Endometrial microvascular endothelial cells (primary cell): ENCODE measurements around the gene NR2F1. TPM values are rescaled to one million over a fixed set of nuclear protein-coding genes. Genes with fewer than 3 reads are reported as not detected.
"Not testable (repeated sequence)": the region's sequence is repeated elsewhere in the genome, so short reads cannot be mapped to it uniquely, and the experiment has no call there.

Experiments
- in situ Hi-C: cut with HindIII; loops from 2 replicates; pipeline ENCODE4 v1.10.0; 2017; ENCODE audit warnings: low sequenced_read_pairs, low pct_unique_long_range_greater_than_20kb; ENCODE audit errors: inconsistent ontology term
- total RNA-seq: library from RNA; depleted of rRNA; stranded (reverse); fragments of >200 nt; gene quantifications from one replicate; pipeline ENCODE4 v1.2.3, GENCODE V29; 2015; ENCODE audit errors: inconsistent ontology term

NR2F1 gene
- total RNA-seq = 25.0 TPM

- in situ Hi-C loops = loop anchor here (25.0 kb wide), 1 partner anchor 671 kb away; no protein-coding TSS in a partner anchor
Measured at GRCh38 chr5:93582677-93583438, at the start of gene NR2F1. Gene NR2F1 (plus strand): TSS chr5:93583222. CDS start chr5:93585024, 1,802 bp downstream.

DNA sequence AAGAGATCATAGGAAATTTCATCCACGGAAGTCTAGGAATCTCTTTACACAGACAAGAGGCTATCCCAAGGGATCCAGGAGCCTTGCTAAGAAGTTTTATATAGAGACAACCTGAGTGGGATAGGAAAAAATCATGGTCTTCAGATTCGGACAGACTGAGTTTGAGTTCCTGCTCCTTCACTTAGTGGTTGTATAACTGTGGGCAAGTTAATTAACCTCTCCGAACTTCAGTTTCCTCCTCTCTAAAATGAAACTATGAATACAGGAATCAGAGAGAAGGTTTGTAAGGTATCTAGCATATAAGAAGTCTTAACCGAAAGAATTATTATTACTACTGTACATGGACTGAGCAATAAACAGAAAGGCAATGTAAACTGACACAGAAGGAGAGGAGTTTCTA lies 37.1 kb upstream of the NR2F1 start:
- in situ Hi-C loops = no loop called here

- in situ Hi-C loops = not testable (repeated sequence)
Measured at GRCh38 chr5:93549594-93549993, 33.4 kb upstream of the NR2F1 start.

GRCh38 chr5:93557021-93557604 lies 25.9 kb upstream of the NR2F1 start:
- in situ Hi-C loops = no loop called here

GRCh38 chr5:93566091-93566490 lies 16.9 kb upstream of the NR2F1 start:
- in situ Hi-C loops = no loop called here

- in situ Hi-C loops = no loop called here
Measured at GRCh38 chr5:93567424-93567823, 15.6 kb upstream of the NR2F1 start.

DNA sequence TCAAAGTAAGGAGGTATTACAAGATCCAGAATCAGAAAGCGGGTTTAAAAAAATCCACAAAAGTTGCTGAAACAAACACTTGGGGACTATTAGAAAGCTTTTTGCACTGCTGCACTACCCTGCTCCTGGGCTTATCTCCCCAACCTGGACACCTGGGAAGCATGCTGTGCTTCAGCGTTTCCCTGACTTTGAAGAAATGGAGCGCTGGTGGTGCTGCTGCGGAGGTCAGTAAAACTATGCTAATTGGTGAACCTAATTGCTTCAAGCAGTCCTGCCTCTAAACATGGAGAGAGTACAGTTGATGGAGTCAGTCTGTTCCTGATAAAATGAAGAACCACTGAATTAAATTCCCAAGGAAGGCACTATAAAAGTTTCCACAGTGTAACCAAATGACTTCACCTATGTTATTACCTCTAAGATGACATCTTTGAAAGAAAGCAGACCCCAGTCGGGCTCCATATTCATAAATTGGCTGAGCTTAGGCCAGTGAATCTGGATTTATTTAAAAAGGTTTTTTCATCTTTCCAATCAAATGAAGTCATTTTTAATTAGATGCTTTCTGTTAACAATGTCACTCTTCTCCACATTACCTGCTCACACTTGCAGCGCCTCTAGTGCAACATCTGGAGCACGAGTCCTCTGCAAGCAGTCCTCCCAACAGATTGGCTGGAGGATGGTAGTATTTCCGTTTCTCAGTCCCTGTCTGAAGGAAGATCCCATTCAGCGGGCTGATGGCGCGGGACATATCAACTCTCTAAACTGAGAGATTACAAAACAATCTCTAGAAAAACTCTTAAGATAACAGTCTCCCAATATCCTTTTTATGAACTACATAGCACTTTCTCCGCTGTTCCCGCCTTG lies 13.5 kb upstream of the NR2F1 start:
- in situ Hi-C loops = no loop called here

DNA sequence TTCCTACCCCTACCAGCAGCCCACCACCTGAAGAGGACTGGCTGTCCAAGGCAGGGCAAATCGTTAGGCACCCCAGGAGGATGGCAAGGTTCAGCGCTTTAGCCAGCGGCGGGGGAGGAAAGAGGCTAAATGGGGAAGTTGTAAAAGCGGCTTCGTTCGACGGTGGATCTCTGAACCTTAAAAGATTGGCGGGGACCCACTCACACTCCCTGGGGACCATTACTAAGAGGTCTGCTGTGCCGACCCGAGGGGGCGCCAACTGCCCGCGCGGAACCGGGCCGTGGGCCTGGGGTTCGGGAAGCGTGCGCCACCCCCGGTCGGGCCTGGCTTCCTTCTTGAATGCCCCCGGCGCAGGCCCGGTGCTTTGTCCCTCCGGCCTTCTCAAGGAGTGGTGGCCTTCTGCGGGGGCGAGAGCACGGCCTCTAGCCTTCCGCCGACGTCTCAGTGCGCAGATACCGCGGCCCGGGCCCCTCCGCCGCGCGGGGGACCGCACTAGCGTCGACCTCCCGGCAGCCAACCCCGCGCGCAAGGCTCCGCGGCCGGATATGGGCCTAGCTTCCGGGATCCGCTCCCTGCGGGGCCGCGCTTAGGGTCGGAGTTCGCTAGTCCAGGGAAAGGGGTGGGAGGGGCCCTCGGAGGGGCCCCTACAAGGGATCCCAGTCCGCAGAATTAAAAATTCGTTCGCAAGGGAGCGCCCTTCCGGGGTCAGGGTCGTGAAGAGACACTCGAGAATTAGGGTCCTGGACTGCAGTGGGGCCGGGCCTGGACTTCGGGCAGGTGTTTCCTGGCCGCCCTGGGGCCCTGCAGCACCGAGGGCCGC lies 12.5 kb upstream of the NR2F1 start:
- in situ Hi-C loops = no loop called here

GRCh38 chr5:93571114-93571949 lies 11.7 kb upstream of the NR2F1 start:
- in situ Hi-C loops = no loop called here

DNA sequence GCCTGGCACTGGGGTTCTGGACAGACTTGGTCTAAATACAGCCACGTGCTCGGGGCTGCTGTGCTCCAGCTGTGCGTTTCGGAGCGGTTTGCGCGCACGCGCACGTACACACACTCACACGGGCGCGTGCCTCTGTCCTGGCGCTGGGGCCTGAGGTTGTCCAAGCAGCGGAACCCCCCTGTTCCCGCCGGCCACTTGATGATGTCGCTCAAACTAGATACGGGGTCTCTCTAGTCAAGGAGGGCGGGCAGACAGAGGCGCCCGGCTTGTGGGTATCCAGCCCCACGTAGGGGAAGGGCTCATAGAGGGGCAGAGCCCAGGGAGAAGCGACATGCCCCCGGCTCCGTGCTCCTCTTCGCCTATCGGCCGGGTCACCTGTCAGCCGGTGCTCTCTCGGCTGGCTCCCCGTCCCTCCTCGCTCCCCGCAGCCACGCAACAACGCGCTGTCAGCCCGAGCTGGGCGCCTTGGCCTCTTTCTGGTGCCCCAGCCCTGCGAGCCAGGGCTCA lies 10.9 kb upstream of the NR2F1 start:
- in situ Hi-C loops = no loop called here

DNA sequence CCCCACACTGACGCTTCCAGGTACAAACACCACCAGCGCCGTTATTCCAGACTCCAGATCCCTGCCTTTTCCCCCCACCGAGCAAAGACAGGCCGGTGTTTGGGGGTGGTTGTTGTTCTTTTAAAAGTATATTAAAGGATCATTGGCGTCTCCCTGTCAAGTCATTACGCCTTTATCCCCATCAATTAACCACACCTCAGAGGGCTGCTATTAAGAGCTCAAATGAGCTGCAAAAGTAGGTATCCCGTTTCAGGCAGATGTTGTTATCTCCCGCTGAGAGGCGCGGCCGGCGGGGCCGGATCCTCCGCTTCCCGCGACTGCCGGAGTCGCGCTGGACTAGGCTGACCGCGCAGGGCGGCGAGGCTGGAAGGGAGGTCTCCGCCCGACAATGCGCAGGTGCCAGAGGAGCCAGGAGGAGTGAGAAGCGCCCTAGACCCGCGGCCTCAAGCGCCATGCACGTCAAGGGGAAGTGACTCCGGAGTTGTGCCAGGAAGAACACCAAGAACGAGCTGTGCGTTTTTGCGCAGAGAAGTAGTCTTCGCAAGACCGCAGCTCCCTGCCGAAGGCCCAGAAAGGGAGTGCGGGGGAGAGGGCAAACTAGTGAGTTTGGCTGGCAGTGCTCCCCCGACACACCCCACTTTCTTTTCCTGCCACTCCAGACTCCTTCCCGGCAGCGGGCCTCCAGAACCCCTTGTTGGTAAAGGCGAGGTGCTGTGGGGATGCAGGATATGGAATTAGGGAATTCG lies 10.2 kb upstream of the NR2F1 start:
- in situ Hi-C loops = no loop called here

- in situ Hi-C loops = no loop called here
Measured at GRCh38 chr5:93573354-93574351, 9.4 kb upstream of the NR2F1 start.

DNA sequence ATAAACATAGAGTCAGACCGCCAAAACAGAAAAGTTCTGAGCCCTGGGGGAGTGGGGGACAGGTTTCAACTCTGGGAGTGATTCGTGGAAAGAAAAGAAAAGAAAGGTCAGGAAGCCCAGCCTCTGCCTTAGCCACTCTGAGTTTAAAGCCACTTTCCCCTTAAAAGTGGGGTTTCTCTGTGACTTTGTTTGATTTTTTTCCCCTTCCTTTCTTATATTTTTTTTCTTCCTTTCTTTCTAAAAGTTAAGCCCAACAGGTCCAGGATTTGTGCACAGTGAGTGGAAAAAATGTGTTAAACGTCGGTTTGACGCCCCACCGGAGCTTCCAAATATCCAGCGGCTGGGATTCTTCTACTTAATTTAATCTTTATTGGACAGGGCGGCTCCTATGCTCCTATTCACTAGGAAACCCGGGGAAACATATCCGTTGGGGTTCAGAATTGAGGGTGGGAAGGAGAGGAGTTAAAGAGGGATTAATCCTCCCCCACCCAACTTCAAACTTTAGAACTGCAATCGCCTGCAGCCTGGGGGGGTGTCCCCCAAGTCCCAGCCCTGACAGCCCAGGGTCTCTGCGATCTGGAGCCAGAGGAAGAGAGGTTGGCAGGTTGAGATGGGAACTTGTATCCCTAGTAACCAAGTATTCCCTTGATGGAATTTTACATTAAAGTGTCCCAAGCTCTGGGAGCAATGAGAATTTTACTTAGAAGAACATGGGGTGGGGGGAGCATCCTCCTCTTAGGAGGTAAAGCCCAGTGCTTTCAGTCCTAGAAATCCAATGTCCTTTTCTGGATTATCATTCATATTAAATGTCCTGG lies 8.3 kb upstream of the NR2F1 start:
- in situ Hi-C loops = loop anchor here (25.0 kb wide), 1 partner anchor 662 kb away; no protein-coding TSS in a partner anchor

DNA sequence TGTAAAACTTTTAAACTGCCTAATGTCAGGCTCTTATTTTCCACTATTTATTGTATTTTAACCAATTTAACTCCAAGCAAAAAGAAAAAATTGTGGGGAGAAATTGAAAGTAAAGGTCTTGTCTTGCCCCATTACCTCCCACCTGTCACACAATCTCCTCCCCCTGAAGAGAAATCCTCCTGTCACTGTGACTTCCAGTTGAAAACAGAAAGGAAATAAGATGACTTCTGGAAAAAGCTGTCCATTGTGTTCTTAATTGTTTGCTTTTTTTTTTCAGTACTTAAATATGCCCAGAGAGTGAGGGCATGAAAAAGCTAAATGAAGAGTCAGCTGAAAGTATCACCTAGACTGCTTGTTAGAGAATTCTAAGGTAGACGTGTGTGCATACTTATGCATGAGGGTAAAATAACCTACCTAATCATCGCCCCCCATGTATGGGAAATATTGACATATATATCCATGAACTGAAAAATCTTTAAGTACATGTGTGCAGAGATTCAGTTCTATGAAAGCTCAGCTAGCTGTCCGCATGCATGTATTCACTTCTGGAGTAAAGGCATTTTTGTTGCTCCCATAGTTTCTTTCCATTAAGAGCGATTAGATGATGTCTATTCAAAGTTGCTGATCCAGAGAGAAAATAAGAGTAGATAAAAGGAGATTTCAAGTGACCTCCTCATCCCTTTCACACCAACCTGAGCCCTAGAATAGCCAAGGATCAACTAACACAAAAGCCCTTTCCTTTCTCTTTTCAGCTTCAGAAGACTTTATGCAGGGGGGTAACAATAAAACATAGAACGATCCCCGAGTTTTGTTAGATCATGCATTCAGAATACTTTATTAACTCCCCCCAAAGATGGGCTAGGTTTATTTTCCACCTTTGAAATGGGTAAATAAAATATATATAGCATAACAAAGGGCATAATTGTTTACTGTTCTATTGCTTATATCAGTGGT lies 7.3 kb upstream of the NR2F1 start:
- in situ Hi-C loops = loop anchor here (25.0 kb wide), 1 partner anchor 663 kb away; no protein-coding TSS in a partner anchor
